Osteocyte (in vitro differentiated cells): Measurements from ENCODE around the gene COQ2. TPM values are rescaled to one million over a fixed set of nuclear protein-coding genes. Genes with fewer than 3 reads are reported as not detected.
"Not testable (repeated sequence)": the region's sequence is repeated elsewhere in the genome, so short reads cannot be mapped to it uniquely, and the experiment has no call there.

ENCODE experiments used
- DNase-seq: peaks from one replicate; pipeline ENCODE4 v3.0.0; 2021; ENCODE audit warnings: mixed read lengths; ENCODE audit not compliant: unreplicated experiment; ENCODE audit errors: extremely low spot score
- H3K27ac Mint-ChIP-seq: one replicate; pipeline ENCODE4 v1.8.0; 2021; ENCODE audit warnings: mild to moderate bottlenecking, mixed read lengths; ENCODE audit not compliant: unreplicated experiment
- H3K27me3 Mint-ChIP-seq: one replicate; pipeline ENCODE4 v1.8.0; 2021; ENCODE audit warnings: mixed read lengths; ENCODE audit not compliant: unreplicated experiment
- H3K36me3 Mint-ChIP-seq: one replicate; pipeline ENCODE4 v1.8.0; 2021; ENCODE audit warnings: mixed read lengths; ENCODE audit not compliant: unreplicated experiment
- H3K4me1 Mint-ChIP-seq: one replicate; pipeline ENCODE4 v1.8.0; 2021; ENCODE audit warnings: mixed read lengths; ENCODE audit not compliant: unreplicated experiment
- H3K4me3 Mint-ChIP-seq: one replicate; pipeline ENCODE4 v1.8.0; 2021; ENCODE audit warnings: mild to moderate bottlenecking, moderate library complexity, mixed read lengths; ENCODE audit not compliant: unreplicated experiment
- H3K9me3 Mint-ChIP-seq: one replicate; pipeline ENCODE4 v1.8.0; 2021; ENCODE audit warnings: mixed read lengths; ENCODE audit not compliant: unreplicated experiment
- total RNA-seq: library from RNA; stranded (reverse); gene quantifications from 2 replicates; pipeline ENCODE4 v1.2.1, GENCODE V29; 2021
- TF ChIP-seq, protein P1 (sequence below): fragments of 200-600 bp; sonication (generic); IDR thresholded peaks from 2 replicates; pipeline ENCODE4 v1.5.0; 2021; ENCODE audit warnings: antibody characterized with exemption, mild to moderate bottlenecking, moderate library complexity

COQ2 gene
- total RNA-seq, 1 donor from 2014 or later: 13.1 TPM

DNA sequence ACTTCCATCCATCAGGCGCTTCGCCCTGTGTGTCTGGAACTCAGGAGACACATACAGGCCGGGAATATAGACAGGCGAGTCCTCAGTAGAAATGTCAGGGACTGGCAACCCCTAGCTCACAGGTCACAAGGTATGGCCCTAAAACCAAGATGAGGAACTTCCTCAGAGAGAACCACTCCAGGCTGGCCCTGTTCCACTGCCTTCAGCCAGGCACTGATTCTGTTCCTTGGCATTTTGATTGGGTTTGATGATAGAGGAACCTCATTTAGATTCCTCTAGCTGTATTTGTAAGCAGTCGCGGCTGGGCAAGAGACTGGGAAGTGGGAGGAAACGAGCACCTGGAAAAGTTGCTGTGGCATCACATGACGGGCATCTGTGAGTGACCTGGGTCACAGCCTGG is 41.9 kb upstream of the COQ2 start:
- TF ChIP-seq, protein P1, sequence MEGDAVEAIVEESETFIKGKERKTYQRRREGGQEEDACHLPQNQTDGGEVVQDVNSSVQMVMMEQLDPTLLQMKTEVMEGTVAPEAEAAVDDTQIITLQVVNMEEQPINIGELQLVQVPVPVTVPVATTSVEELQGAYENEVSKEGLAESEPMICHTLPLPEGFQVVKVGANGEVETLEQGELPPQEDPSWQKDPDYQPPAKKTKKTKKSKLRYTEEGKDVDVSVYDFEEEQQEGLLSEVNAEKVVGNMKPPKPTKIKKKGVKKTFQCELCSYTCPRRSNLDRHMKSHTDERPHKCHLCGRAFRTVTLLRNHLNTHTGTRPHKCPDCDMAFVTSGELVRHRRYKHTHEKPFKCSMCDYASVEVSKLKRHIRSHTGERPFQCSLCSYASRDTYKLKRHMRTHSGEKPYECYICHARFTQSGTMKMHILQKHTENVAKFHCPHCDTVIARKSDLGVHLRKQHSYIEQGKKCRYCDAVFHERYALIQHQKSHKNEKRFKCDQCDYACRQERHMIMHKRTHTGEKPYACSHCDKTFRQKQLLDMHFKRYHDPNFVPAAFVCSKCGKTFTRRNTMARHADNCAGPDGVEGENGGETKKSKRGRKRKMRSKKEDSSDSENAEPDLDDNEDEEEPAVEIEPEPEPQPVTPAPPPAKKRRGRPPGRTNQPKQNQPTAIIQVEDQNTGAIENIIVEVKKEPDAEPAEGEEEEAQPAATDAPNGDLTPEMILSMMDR: no peak
- Mint-ChIP-seq H3K4me3 (no peak overlapping the region), H3K9me3 (no peaks in the 10 kb centered on the region), H3K27me3 (peaks cover 24% of the 10 kb centered on the region), H3K36me3 (peaks cover 4% of the 10 kb centered on the region), H3K27ac (no peak overlapping the region), H3K4me1 (no peaks in the 10 kb centered on the region)
- DNase-seq: no peak

DNA sequence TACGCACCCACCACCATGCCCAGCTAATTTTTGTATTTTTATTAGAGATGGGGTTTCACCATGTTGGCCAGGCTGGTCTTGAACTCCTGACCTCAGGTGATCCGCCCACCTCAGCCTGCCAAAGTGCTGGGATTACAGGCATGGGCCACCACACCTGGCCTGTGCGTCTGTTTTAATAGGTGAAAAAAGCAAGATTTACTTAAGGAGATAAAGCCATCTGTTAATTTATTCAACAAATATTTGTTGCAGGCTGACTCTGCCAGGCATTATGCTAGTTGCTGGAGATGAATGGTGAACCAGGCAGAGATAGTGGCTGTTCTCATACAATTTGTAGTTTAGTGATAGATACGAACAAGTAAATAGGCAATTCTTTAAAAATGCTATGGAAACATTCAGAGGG is 40.7 kb upstream of the COQ2 start:
- peaks cover 24% of the 10 kb centered on the region for H3K27me3 Mint-ChIP-seq
- H3K9me3 Mint-ChIP-seq, H3K4me3 Mint-ChIP-seq, H3K27ac Mint-ChIP-seq, DNase-seq, H3K36me3 Mint-ChIP-seq, H3K4me1 Mint-ChIP-seq: not testable (repeated sequence)

DNA sequence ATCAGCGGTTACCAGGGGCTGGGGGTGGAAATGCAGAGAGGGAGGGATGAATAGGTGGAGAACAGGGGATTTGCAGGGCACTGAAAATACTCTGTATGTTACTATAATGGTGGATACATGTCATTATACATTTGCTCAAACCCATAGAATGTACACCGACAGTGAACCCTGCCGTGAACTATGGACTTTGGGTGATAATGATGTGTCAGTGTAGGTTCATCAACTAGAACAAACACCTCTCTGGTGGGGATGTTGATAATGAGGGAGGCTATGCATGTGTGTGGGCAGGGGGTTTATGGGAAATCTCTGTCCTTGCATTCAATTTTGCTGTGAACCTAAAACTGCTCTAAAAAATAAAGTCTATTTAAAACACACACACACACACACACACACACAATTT is 38.5 kb upstream of the COQ2 start:
- no peak for DNase-seq
- no peaks in the 10 kb centered on the region for H3K4me1 Mint-ChIP-seq
- peaks cover 16% of the 10 kb centered on the region for H3K27me3 Mint-ChIP-seq
- H3K27ac Mint-ChIP-seq: no peak overlapping the region
- H3K36me3 Mint-ChIP-seq: peaks cover 11% of the 10 kb centered on the region
- TF ChIP-seq, protein P1: no peak
- H3K4me3 Mint-ChIP-seq: no peak overlapping the region
- no peaks in the 10 kb centered on the region for H3K9me3 Mint-ChIP-seq

DNA sequence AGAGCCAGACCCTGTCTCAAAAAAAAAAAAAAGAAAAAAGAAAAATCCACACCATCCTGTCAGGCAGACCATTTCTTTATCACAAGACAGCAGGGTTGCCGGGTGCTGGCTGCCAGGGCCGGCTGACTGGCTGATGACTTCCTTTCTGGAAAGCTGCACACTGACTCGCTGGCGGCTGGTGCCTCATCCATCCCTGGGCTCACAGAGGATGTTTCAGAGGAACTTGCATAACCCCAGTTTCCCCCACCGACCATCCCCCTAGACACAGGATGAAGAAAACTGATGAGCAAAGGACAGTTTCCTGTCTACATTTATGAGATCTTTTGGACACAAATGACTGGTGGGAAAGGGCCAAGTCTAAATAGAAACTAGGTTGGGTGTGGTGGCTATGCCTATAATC is 36.0 kb upstream of the COQ2 start:
- H3K27ac Mint-ChIP-seq: no peak overlapping the region

DNA sequence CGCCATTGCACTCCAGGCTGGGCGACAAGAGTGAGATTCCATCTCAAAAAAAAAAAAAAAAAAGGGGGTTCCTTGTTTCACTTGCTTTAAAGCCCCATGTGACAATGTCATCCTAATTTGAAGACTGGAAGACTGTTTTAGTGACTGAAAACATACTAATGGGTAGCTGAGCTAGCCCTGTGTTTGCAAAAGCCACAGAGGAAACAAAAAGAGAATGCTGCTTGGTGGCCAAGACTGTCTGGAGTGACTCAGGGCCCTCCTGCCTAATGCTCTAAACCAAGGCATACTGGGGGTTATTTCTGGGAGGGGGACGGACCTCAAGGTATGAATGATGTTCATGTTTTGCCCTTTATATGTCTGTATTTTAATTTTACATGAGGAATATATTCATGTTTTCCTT is 34.1 kb upstream of the COQ2 start:
- no peak for DNase-seq
- no peak overlapping the region for H3K27ac Mint-ChIP-seq
- peaks cover 12% of the 10 kb centered on the region for H3K27me3 Mint-ChIP-seq

More for the DNA sequence above, 36.0 kb upstream of the COQ2 start:
- no peak overlapping the region for H3K4me3 Mint-ChIP-seq
- no peaks in the 10 kb centered on the region for H3K9me3 Mint-ChIP-seq
- H3K4me1 Mint-ChIP-seq: no peaks in the 10 kb centered on the region
- DNase-seq: no peak
- H3K27me3 Mint-ChIP-seq: peaks cover 16% of the 10 kb centered on the region
- TF ChIP-seq, protein P1: no peak
- H3K36me3 Mint-ChIP-seq: peaks cover 11% of the 10 kb centered on the region

More for the DNA sequence above, 34.1 kb upstream of the COQ2 start:
- H3K4me3 Mint-ChIP-seq: no peak overlapping the region
- H3K9me3 Mint-ChIP-seq: no peaks in the 10 kb centered on the region
- peaks cover 11% of the 10 kb centered on the region for H3K36me3 Mint-ChIP-seq
- H3K4me1 Mint-ChIP-seq: no peaks in the 10 kb centered on the region
- TF ChIP-seq, protein P1: no peak
